ENCODE measurements around the gene PDE11A.

Gene PDE11A

DNA sequence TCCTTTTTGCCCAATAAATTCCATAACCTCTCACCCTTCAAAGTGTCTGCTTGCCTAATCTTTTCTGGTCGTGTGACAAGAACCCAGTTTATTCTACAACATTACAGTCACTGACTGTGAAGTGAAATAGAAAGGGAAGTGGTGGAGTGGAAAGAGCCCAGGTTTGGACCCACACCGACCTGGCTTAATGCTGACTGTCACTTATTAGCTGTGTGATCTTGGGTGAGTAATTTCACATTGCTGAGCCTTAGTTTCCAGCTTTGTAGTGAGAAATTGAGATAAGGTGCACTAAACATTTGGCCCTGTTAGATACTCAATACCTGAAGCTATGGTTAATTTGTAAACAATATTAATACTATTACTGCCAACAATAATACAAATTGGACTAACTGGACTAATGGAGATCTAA lies 388.9 kb downstream of the PDE11A start:
- H3K27ac Mint-ChIP-seq (ENCODE audit: low read depth): no peak overlapping the region
- no peaks in the 10 kb centered on the region for H3K4me1 Mint-ChIP-seq
- H3K9me3 Mint-ChIP-seq: no peaks in the 10 kb centered on the region
- no peak for DNase-seq (ENCODE audit: low spot score in 2 of 2)
- no peaks in the 10 kb centered on the region for H3K27me3 Mint-ChIP-seq
- no peak for ATAC-seq (replicated peaks; ENCODE audit: extremely low read depth, poor library complexity, severe bottlenecking)
- H3K4me3 Mint-ChIP-seq: no peak overlapping the region
- no peaks in the 10 kb centered on the region for H3K36me3 Mint-ChIP-seq (ENCODE audit: insufficient read depth)

DNA sequence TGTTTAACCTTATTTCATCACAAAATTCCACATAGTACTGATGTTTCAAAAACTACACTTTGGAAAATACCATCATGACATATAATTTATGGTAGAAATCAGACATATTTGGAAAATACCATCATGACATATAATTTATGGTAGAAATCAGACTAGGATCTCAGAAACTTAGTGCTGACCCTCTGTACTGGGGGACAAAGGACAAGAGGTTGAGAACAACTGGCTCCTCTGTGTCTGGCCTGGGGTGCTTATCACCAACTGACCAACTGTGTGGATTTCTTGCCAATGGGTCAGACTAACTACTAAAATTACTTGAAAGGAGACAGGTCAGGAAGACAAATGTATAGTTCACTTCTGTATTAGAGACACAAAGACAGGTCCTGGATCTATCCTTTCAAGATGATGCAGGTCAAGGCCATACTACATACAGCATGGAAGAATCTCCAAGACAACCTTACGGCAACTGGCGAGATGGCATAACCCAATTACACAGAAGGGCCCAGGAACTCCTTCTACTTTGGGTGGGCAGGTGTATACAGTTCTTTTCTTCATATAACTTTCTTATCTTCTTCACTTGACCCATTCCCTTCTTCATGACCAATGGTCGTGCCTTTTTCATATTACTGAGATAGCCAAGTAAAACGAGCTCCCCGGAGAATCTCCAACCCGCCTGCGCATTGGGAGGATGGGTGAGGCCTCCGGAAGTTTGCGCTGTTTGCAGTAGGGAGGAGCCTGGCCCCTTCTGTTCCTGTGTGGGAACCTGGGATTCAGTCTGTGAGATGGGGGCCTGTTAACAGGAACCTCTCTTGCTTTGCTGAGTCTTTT lies 389.5 kb downstream of the PDE11A start:
- Mint-ChIP-seq H3K4me3 (no peak overlapping the region), H3K27me3 (no peaks in the 10 kb centered on the region), H3K4me1 (no peaks in the 10 kb centered on the region), H3K27ac (ENCODE audit: low read depth) (no peak overlapping the region), H3K9me3 (no peaks in the 10 kb centered on the region), H3K36me3 (ENCODE audit: insufficient read depth) (no peaks in the 10 kb centered on the region)
- ATAC-seq (replicated peaks; ENCODE audit: extremely low read depth, poor library complexity, severe bottlenecking) (no peak), DNase-seq (ENCODE audit: low spot score in 2 of 2) (no peak)

DNA sequence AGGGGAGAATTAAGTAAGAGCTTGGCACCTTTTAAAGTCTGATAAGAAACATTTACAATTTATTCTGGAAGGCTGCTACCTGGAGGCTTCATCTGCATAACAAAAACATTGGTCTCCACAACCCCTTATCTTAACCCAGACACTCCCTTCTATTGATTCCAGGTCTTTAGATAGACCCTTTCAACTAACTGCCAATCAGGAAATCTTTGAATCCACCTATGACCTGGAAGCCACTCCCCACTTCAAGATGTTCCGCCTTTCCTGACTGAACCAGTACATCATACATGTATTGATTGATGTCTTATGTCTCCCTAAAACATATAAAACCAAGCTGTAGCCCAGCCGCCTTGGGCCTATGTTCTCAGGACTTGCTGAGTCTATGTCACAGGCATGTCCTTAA lies 390.6 kb downstream of the PDE11A start:
- no peak overlapping the region for H3K4me3 Mint-ChIP-seq
- H3K4me1 Mint-ChIP-seq: no peaks in the 10 kb centered on the region
- ATAC-seq (replicated peaks; ENCODE audit: extremely low read depth, poor library complexity, severe bottlenecking): no peak
- DNase-seq (ENCODE audit: low spot score in 2 of 2): no peak
- no peak overlapping the region for H3K27ac Mint-ChIP-seq (ENCODE audit: low read depth)
- H3K27me3 Mint-ChIP-seq: no peaks in the 10 kb centered on the region
- no peaks in the 10 kb centered on the region for H3K9me3 Mint-ChIP-seq
- no peaks in the 10 kb centered on the region for H3K36me3 Mint-ChIP-seq (ENCODE audit: insufficient read depth)

DNA sequence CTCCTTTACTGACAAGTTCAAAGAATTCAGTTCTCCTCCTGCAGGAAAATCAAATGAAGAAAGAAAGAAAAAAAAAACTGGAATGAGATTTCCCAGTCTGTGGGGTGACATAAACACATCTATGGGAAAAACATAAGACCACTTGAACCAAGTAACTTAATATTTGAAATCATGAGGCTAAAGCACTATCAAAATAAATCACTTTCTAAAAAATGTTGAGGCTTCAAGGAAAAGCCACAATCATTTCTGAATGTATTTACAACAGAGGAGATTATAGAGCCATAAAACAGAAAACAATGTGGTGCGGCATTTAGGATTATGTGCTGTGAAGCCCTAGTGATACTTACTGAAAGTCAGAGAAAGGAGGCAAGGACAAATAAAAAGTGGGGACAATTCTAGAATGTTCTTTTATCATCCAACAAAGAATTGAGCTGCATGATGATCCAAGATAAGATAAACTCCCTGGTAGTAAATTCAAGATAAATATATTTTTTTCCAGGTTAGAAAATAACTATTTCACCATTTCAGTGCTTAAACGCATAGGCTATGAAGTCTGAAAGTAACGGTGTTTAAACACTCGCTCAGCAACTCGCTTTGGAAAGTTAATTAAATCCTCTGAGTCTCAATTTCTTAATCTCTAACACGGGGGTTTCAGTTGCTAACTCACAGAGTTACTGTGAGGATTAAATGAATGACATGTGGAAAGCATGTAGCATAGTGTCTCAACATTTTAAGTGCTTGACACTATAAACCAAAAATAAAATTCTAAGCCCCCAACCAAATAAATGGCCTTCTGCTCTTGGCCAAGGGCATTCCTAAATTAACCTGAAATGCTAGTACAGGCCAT lies 391.5 kb downstream of the PDE11A start:
- Mint-ChIP-seq H3K36me3 (ENCODE audit: insufficient read depth) (no peaks in the 10 kb centered on the region), H3K27me3 (no peaks in the 10 kb centered on the region), H3K4me1 (no peaks in the 10 kb centered on the region), H3K27ac (ENCODE audit: low read depth) (no peak overlapping the region), H3K9me3 (no peaks in the 10 kb centered on the region), H3K4me3 (no peak overlapping the region)
- DNase-seq (ENCODE audit: low spot score in 2 of 2) (no peak), ATAC-seq (replicated peaks; ENCODE audit: extremely low read depth, poor library complexity, severe bottlenecking) (no peak)

DNA sequence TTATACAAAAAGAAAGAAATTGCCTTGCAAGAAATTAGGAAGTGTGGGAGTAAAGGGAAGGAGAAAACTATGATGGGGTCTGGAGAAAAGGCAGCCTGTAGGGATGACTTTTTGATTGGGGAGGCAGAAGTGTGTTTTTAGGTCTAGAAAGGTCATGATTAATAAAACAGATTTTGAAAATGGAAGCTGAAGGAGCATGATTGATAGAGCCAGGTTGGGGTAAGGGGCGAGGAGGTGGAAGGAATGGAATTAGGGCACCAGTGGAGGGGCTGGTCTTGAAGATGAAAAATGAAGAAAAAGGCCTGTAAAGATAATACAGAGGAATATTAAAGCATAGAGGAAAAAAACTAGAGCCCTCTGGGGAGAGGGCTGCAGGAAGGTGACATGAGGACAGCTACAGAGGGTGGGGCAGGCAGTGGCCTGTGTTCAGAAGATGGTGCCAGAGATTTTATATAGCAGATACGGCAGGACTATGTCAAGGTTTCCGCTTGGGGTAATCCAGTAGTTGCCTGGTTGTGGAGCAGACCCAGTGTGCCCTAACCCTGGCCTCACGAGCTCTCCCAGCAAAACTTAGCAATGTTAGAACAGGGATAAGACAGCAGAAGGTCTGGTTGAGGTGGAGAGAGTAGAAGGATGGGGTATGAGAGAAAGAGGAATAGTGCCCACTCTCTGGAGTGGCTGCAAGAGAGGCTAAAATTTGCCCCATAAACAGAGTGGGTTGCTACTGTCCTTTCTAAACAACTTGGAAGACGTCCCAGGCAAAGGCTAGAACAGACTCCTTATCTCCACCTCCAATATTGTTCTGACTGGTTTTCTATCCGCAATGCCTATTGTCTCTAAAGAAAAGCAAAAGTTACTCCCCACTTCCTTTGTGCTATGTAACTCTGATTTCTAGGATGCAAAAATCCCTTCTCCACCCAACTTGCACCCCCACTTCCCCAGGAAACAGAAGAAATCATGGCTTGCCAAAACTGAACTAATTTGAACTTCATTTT lies 392.7 kb downstream of the PDE11A start:
- H3K36me3 Mint-ChIP-seq (ENCODE audit: insufficient read depth): no peaks in the 10 kb centered on the region
- H3K4me1 Mint-ChIP-seq: no peaks in the 10 kb centered on the region
- H3K27ac Mint-ChIP-seq (ENCODE audit: low read depth): no peak overlapping the region
- H3K27me3 Mint-ChIP-seq: peaks cover 11% of the 10 kb centered on the region
- H3K4me3 Mint-ChIP-seq: no peak overlapping the region
- ATAC-seq (replicated peaks; ENCODE audit: extremely low read depth, poor library complexity, severe bottlenecking): no peak
- DNase-seq (ENCODE audit: low spot score in 2 of 2): no peak
- no peaks in the 10 kb centered on the region for H3K9me3 Mint-ChIP-seq

DNA sequence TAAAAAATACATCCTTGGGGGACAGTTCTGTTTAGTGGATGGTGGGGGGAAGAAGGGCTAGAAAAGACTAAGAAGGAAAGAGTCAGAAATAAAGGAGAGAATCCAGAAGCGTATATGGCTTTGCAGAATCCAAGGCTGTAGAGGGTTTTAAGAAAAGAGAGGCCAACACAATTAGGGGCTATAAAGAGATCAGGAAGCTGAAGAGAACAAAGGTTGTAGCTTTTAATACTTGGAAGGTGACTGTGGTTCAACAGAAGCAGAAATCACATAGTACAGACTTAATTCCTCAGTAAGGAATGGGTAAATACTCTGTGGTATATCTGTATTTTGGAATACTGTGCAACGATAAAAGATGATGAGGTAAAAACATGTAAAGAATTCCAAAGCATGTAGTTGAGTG lies 393.6 kb downstream of the PDE11A start:
- H3K4me3 Mint-ChIP-seq: no peak overlapping the region

DNA sequence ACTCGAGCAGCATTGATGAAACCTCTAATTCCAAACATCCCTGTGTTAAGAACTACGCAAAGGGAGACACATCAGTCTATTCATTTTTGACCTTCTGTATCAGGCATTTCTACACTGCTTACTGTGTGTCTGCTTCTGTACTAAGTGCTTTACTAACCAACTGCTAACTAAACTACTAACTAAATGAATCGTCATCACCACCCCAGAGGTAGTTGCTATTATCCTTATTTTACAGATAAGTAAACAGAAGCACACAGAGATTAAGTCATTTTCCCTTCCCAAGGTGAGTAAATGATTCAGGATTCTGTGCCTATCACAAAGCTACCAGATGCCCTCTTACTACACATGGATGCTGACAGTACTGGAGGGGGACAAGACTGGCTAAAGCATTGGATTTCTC lies 395.9 kb downstream of the PDE11A start:
- H3K27ac Mint-ChIP-seq (ENCODE audit: low read depth): no peak overlapping the region
- H3K4me1 Mint-ChIP-seq: no peaks in the 10 kb centered on the region
- H3K9me3 Mint-ChIP-seq: no peaks in the 10 kb centered on the region
- DNase-seq (ENCODE audit: low spot score in 2 of 2) (no peak), ATAC-seq (replicated peaks; ENCODE audit: extremely low read depth, poor library complexity, severe bottlenecking) (no peak)
- H3K4me3 Mint-ChIP-seq: no peak overlapping the region
- H3K27me3 Mint-ChIP-seq: peaks cover 33% of the 10 kb centered on the region
- H3K36me3 Mint-ChIP-seq (ENCODE audit: insufficient read depth): no peaks in the 10 kb centered on the region

More for the DNA sequence above, 393.6 kb downstream of the PDE11A start:
- no peak overlapping the region for H3K27ac Mint-ChIP-seq (ENCODE audit: low read depth)
- peaks cover 18% of the 10 kb centered on the region for H3K27me3 Mint-ChIP-seq
- ATAC-seq (replicated peaks; ENCODE audit: extremely low read depth, poor library complexity, severe bottlenecking) (no peak), DNase-seq (ENCODE audit: low spot score in 2 of 2) (no peak)
- no peaks in the 10 kb centered on the region for H3K9me3 Mint-ChIP-seq
- H3K4me1 Mint-ChIP-seq: no peaks in the 10 kb centered on the region
- no peaks in the 10 kb centered on the region for H3K36me3 Mint-ChIP-seq (ENCODE audit: insufficient read depth)

DNA sequence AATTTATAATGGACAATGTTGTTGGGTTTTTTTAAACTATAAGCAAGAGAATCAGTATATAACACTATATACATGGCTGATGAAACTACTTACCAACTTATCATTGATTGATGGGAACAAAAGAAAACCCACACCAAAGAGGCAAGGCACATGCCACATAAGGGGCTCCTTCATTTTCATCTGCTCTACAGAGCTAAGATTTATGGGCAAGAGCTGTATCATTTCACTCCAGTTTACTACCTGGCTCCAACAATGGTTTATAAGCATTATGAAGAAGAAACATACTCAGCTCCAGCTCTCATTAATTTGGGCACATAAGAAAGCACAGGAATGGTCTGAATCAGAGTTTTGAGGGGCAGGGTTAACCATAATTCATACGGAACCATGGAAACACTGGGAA lies 396.8 kb downstream of the PDE11A start:
- ATAC-seq (replicated peaks; ENCODE audit: extremely low read depth, poor library complexity, severe bottlenecking): no peak
- H3K36me3 Mint-ChIP-seq (ENCODE audit: insufficient read depth): no peaks in the 10 kb centered on the region
- H3K4me1 Mint-ChIP-seq: no peaks in the 10 kb centered on the region
- H3K27ac Mint-ChIP-seq (ENCODE audit: low read depth): no peak overlapping the region
- H3K4me3 Mint-ChIP-seq: no peak overlapping the region
- no peak for DNase-seq (ENCODE audit: low spot score in 2 of 2)
- H3K9me3 Mint-ChIP-seq: no peaks in the 10 kb centered on the region
- peaks cover 33% of the 10 kb centered on the region for H3K27me3 Mint-ChIP-seq

DNA sequence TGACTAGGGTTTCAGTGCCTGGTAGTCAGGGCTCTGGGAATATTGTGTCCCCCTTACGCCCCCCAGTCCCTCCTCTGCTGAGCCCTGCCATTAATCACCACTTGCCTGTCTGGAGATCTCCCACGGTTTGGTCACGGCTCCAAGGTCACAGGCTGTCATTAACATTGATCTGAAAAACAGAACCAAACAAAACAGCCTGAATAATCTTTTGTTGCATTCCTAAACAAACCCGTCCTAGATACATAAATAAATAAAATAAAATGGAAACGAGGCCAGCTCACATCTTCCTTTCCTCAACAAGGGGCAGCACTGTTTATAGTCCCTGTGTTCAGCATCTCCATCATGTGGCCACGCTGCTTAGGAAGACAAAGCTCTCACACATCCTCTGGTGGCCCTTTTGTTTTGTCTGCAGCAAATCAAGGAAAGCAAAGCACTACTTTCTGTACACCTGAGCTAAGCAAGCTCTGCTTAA lies 397.2 kb downstream of the PDE11A start:
- peaks cover 33% of the 10 kb centered on the region for H3K27me3 Mint-ChIP-seq
- no peak overlapping the region for H3K4me3 Mint-ChIP-seq
- no peaks in the 10 kb centered on the region for H3K9me3 Mint-ChIP-seq
- H3K4me1 Mint-ChIP-seq: no peaks in the 10 kb centered on the region
- no peak for DNase-seq (ENCODE audit: low spot score in 2 of 2)
- H3K27ac Mint-ChIP-seq (ENCODE audit: low read depth): no peak overlapping the region
- H3K36me3 Mint-ChIP-seq (ENCODE audit: insufficient read depth): no peaks in the 10 kb centered on the region
- no peak for ATAC-seq (replicated peaks; ENCODE audit: extremely low read depth, poor library complexity, severe bottlenecking)

DNA sequence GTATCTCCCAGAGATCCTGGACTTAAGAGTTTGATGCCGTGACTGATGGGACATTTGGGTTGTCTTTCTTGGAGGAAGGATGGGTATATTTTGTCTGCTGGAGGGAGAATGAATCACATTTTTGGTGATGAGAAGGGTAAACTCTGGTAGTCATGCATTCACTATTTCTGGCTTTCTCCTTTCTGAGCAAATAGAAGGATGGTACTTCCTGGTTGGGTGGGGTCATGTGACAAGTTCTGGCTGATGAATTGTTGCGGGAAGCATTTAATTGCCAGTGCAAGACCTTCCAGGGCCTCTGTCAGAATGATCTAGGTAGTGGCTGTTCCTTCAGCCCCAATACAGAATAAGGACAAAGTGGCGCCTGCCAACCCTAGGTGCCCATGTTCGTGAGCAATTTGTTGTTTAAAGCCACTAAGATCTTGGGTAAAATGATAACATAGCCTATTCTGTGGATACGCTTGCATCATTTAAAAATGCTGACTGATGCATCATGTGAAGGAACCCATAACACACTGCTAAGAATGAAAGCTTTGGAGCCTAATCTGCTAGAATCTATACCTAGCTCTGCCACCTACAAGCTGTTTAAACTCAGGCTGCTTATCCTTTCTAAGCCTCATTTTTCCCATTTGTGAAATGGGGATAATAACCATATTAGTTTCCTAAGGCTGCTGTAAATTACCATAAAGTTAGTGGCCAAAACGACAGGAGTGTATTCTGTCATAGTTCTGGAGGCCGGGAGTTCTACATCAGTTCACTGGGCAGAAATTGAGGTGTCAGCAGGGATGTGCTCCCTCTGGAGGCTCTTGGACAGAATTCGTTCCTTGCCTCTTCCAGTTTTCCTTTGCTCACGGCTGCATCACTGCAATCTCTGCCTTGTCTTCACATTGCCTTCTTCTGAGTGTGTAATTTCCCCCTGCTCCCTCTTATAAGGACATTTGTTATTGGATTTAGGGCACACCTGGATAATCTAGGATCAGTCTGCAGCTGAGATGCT lies 398.7 kb downstream of the PDE11A start:
- DNase-seq (ENCODE audit: low spot score in 2 of 2) (no peak), ATAC-seq (replicated peaks; ENCODE audit: extremely low read depth, poor library complexity, severe bottlenecking) (no peak)
- Mint-ChIP-seq H3K4me3 (no peak overlapping the region), H3K27me3 (peaks cover 33% of the 10 kb centered on the region), H3K36me3 (ENCODE audit: insufficient read depth) (no peaks in the 10 kb centered on the region), H3K9me3 (no peaks in the 10 kb centered on the region), H3K4me1 (no peaks in the 10 kb centered on the region), H3K27ac (ENCODE audit: low read depth) (no peak overlapping the region)

DNA sequence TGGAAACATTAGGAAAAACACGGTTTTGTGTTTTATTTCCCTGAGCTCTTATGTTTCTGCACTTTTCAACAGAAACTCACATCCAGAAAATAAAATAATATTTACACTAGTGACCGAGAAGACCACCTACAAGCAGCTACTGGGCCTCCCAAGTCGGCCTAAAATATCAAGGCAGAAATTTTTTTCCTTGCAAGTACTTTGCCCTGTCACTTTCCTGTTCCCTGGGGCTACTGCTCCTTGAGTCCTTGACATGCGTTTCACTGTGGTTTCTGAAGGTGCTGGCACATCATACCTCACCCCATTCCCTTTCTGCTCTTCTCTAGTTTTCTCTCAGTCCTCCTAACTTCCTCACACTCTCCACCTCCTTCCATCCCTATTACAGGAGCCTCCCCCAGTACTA lies 400.9 kb downstream of the PDE11A start:
- DNase-seq (ENCODE audit: low spot score in 2 of 2) (no peak), ATAC-seq (replicated peaks; ENCODE audit: extremely low read depth, poor library complexity, severe bottlenecking) (no peak)
- no peaks in the 10 kb centered on the region for H3K4me1 Mint-ChIP-seq
- H3K36me3 Mint-ChIP-seq (ENCODE audit: insufficient read depth): no peaks in the 10 kb centered on the region
- no peaks in the 10 kb centered on the region for H3K9me3 Mint-ChIP-seq
- no peak overlapping the region for H3K4me3 Mint-ChIP-seq
- no peak overlapping the region for H3K27ac Mint-ChIP-seq (ENCODE audit: low read depth)
- peaks cover 33% of the 10 kb centered on the region for H3K27me3 Mint-ChIP-seq
